ENCODE measurements around the gene HSPA12B. TPM values are rescaled to one million over a fixed set of nuclear protein-coding genes. Genes with fewer than 3 reads are reported as not detected.

HSPA12B gene
- total and polyA plus RNA-seq, 2 donors (not counting 3 experiments of a cell fraction or from before 2014, with no cell fraction given): 3.7 to 6.6 TPM

DNA sequence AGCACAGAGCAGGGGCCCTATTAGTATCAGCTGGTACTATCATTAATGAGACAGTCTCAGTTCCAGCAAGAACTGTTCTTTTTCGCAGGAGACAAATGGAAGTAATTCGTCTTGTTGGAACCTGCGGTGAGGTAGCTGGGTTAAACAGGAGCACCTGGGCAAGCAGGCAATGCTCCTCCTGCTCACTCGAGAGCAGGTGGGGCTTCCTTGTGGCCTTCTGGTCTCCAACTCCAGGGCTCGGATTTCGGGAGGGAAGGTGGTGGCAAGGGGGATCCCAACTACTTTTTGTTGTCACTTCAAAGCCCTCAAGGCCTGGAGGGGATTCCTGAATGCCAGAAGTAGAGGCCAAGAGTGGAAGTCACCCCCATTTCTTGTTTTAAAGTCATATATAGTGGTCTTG lies 50.1 kb downstream of the HSPA12B start:
- intact Hi-C loops (cut with micrococcal nuclease): no loop called here
- Histone ChIP-seq H3K27ac (ENCODE audit: insufficient read depth, low read depth, low read length) (no peak overlapping the region), H4K20me1 (replicated peaks; ENCODE audit: control insufficient read depth, extremely low read depth, insufficient read depth, low read length) (no peaks in the 10 kb centered on the region), H3K9me3 (replicated peaks; ENCODE audit: control insufficient read depth, insufficient read depth, low read length) (no peaks in the 10 kb centered on the region), H3K4me1 (ENCODE audit: control insufficient read depth, extremely low read depth, insufficient read depth, low read length) (peaks cover 29% of the 10 kb centered on the region), H2AFZ (ENCODE audit: low read depth, low read length) (no peak overlapping the region), H3K79me2 (ENCODE audit: control insufficient read depth, insufficient read depth, low read length) (peaks cover 31% of the 10 kb centered on the region), H3K4me2 (ENCODE audit: insufficient read depth, low read length) (no peak overlapping the region), H3K36me3 (ENCODE audit: control insufficient read depth in 2 of 2, extremely low read depth in 1 of 2, insufficient read depth in 2 of 2, low read length in 2 of 2) (peaks cover 0 to 5% of the 10 kb centered on the region in 2 experiments), H3K9me1 (replicated peaks; ENCODE audit: control insufficient read depth, extremely low read depth, insufficient read depth, low read length) (no peaks in the 10 kb centered on the region), H3K9ac (replicated peaks; ENCODE audit: extremely low read depth, insufficient read depth, low read length) (no peak overlapping the region), H3K4me3 (replicated peaks in 1 of 3; ENCODE audit: insufficient read depth in 1 of 3, low read depth in 1 of 3, low read length in 3 of 3) (no peak overlapping the region), H3K27me3 (ENCODE audit: control insufficient read depth in 2 of 2, insufficient read depth in 2 of 2, low read length in 2 of 2) (peaks cover 8 to 19% of the 10 kb centered on the region in 2 experiments)
- TF ChIP-seq, protein P1, sequence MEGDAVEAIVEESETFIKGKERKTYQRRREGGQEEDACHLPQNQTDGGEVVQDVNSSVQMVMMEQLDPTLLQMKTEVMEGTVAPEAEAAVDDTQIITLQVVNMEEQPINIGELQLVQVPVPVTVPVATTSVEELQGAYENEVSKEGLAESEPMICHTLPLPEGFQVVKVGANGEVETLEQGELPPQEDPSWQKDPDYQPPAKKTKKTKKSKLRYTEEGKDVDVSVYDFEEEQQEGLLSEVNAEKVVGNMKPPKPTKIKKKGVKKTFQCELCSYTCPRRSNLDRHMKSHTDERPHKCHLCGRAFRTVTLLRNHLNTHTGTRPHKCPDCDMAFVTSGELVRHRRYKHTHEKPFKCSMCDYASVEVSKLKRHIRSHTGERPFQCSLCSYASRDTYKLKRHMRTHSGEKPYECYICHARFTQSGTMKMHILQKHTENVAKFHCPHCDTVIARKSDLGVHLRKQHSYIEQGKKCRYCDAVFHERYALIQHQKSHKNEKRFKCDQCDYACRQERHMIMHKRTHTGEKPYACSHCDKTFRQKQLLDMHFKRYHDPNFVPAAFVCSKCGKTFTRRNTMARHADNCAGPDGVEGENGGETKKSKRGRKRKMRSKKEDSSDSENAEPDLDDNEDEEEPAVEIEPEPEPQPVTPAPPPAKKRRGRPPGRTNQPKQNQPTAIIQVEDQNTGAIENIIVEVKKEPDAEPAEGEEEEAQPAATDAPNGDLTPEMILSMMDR (IDR thresholded peaks at IDR 0.05; ENCODE audit: extremely low read depth in 1 of 2, insufficient read depth in 1 of 2, low read depth in 1 of 2, low read length in 2 of 2): no peak
- TF ChIP-seq POLR2A (IDR thresholded peaks at IDR 0.05; ENCODE audit: low read depth, low read length) (no peak), FOS (IDR thresholded peaks at IDR 0.05; ENCODE audit: borderline replicate concordance, insufficient read depth, low read length) (no peak), POLR2AphosphoS5 (IDR thresholded peaks at IDR 0.05; ENCODE audit: insufficient read depth, low read depth, low read length) (no peak), MYC (IDR thresholded peaks at IDR 0.05; ENCODE audit: low read depth, low read length) (no peak), EZH2 (IDR thresholded peaks at IDR 0.05; ENCODE audit: borderline replicate concordance, low read depth, low read length, severe bottlenecking) (no peak), JUN (IDR thresholded peaks at IDR 0.05; ENCODE audit: borderline replicate concordance, insufficient read depth, insufficient read length, low read depth) (no peak), GATA2 (IDR thresholded peaks at IDR 0.05; ENCODE audit: insufficient read depth, insufficient read length, low read depth, low read length) (no peak)
- TF ChIP-seq, protein P2, sequence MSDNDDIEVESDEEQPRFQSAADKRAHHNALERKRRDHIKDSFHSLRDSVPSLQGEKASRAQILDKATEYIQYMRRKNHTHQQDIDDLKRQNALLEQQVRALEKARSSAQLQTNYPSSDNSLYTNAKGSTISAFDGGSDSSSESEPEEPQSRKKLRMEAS (IDR thresholded peaks at IDR 0.05; ENCODE audit: insufficient read depth, insufficient read length): no peak
- DNase-seq (ENCODE audit: low read depth, low spot score) (no peak), FAIRE-seq (no peak)
- dilution Hi-C loops (cut with MboI; ENCODE audit: extremely low pct_ligation_motif_present, low sequenced_read_pairs): no loop called here
- BruUV-seq (replicated peaks): no TSS peak
- ChIA-PET POLR2A (no interaction called here), CTCF (interaction anchor here (7.6 kb wide), 1 partner anchor 36 kb away, joined by 214 read pairs; the partner anchor contains the start of gene AP5S1)
